ENCODE measurements around the gene HHAT.

- TF ChIP-seq EZH2 (conservative IDR thresholded peaks at IDR 0.05; ENCODE audit: low read depth, low read length): no peak
- TF ChIP-seq, protein P1, sequence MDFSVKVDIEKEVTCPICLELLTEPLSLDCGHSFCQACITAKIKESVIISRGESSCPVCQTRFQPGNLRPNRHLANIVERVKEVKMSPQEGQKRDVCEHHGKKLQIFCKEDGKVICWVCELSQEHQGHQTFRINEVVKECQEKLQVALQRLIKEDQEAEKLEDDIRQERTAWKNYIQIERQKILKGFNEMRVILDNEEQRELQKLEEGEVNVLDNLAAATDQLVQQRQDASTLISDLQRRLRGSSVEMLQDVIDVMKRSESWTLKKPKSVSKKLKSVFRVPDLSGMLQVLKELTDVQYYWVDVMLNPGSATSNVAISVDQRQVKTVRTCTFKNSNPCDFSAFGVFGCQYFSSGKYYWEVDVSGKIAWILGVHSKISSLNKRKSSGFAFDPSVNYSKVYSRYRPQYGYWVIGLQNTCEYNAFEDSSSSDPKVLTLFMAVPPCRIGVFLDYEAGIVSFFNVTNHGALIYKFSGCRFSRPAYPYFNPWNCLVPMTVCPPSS (IDR thresholded peaks at IDR 0.05): no peak
- no peak for TF ChIP-seq TEF (CRISPR knock-in tag; IDR thresholded peaks at IDR 0.05)
Observed at GRCh38 chr1:210647406-210648333, 319.0 kb downstream of the HHAT start.
